ENCODE results near the gene EEF1AKMT2.
"Not testable (repeated sequence)": the region's sequence is repeated elsewhere in the genome, so short reads cannot be mapped to it uniquely, and the experiment has no call there.

EEF1AKMT2 gene

GRCh38 chr10:124754227-124754626, 37.5 kb downstream of the EEF1AKMT2 start:
- no peak for DNase-seq

- no peak for DNase-seq
Observed at GRCh38 chr10:124748953-124749645, 42.6 kb downstream of the EEF1AKMT2 start.

GRCh38 chr10:124748166-124748565, 43.5 kb downstream of the EEF1AKMT2 start:
- DNase-seq = no peak

GRCh38 chr10:124747745-124748144, 43.9 kb downstream of the EEF1AKMT2 start:
- no peak for DNase-seq

GRCh38 chr10:124746992-124747391, 44.7 kb downstream of the EEF1AKMT2 start:
- DNase-seq = no peak

DNA sequence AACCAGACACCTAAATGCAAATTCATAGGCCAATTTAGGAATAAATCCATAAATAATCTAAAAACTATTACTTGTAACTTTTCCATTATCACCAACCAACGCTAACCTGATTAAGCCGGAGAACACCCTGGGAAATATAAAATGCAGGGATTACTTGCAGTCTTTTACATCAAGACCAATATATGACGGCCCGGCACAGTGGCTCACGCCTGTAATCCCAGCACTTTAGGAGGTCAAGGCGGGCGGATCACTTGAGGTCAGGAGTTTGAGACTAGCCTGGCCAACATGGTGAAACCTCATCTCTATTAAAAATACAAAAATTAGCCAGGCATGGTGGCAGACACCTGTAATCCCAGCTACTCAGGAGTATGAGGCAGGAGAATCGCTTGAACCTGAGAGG, 45.2 kb downstream of the EEF1AKMT2 start:
- DNase-seq = not testable (repeated sequence)

DNA sequence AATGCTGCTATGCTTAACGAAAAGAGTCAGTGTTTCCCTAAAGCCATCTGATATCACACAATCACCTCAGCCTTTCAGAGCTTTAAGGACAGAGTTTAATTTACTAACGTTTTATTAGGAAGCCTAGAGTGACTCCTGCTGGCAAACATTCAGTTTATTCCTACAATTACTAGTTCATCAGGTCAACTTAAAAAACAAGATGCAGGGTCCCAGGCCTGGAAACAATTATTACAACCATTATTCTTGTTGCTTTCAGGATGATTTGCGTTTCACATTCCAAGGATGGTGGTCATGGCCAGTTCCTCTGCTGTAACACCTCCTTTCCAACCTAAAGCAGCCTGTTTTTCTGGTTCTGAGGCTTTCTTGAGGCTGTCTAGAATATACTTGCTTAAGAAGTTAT, 46.0 kb downstream of the EEF1AKMT2 start:
- DNase-seq = no peak

GRCh38 chr10:124745252-124745651, 46.4 kb downstream of the EEF1AKMT2 start:
- DNase-seq = no peak

GRCh38 chr10:124744102-124745050, 47.3 kb downstream of the EEF1AKMT2 start, which contains the start of gene FAM53B:
TSS of gene FAM53B (minus strand) at chr10:124744378. CDS start at chr10:124706713, 37,665 bp downstream.
- DNase-seq = peak; percentile 53

DNA sequence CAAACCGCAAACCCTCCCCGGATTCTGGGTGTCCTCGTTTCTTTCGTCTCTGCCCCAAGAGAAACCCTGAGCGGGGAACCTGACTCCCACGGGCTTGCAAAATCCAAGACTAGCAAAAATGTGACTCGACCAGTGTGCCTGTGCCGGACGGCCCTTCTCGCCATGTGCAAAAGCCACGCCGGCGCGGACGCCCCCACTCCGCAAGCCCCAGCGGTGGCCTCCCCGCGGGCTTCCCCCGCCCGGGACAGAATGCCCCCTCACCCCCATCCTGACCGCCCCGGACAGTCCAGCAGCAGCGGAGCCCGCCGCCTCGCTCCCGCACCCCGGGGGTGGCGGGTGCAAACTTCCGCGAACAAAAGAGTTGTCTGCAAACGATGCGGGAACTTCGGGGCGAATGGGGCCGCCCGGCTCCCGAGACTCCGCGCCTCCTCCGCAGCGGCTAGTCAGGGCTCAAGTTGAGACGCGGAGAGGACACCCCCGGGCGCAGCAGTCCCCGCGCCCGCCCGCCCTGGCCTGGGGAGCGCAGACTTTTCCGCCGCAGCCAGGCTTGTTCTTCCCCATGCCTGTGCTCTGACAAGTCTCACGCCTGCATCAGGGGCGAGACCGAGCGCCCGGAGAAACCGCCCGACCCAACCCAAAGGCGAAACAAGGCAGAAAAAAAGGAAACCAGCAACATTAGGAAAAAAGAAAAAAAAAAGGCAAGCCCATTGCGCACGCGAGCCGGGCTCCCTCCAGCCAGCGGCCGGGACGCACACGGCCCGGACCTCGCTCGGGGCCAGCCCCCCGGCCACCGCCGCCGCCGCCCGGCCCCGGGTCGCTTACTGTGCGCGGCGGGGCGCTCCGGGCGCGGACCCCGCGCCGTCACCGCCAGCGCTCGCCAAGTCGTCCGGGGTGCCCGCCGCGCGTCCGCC, 48.2 kb downstream of the EEF1AKMT2 start:
- DNase-seq = no peak

DNA sequence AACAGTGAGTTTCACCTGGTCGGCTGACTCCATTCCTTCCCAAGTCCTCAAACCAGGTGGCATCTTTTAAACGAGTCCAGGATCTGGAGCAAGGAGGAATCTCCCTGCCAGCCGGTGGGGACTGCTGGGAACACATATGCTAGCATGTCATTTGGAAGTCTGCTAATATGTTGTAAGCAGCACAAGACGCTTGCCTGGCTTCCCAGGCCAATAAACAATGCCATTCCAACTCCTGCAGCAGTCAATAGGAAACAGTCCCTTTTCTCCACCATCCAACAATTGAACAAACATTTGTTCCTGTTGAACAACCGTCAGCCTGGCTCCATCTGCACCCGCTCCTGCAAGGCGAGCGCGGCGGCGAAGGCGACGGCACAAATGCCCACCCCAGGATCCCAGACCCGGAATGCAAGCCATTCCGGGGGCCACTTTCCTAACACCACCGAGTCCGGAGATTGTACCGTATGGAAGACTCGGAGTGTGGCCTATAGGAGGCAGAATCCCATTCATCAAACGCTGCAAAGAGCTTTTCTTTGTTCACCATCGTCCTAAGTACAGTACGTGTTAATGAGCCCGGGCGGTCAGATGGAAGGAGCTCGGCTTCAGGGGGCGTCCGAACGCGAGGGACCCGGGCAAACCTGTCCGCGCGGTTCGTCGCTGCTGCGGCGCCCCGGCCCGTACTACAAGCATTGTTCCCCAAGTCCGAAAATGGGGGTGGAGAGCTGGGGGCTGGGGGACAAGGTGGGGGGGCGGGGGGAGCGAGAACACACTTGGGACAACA, 49.1 kb downstream of the EEF1AKMT2 start:
- DNase-seq = no peak

GRCh38 chr10:124741922-124742412, 49.7 kb downstream of the EEF1AKMT2 start:
- no peak for DNase-seq

GRCh38 chr10:124741281-124741921, 50.3 kb downstream of the EEF1AKMT2 start:
- DNase-seq = peak; percentile 29

GRCh38 chr10:124740369-124741280, 51.1 kb downstream of the EEF1AKMT2 start:
- DNase-seq = no peak

GRCh38 chr10:124739986-124740368, 51.7 kb downstream of the EEF1AKMT2 start:
- DNase-seq = no peak

GRCh38 chr10:124739119-124739921, 52.4 kb downstream of the EEF1AKMT2 start:
- no peak for DNase-seq

DNA sequence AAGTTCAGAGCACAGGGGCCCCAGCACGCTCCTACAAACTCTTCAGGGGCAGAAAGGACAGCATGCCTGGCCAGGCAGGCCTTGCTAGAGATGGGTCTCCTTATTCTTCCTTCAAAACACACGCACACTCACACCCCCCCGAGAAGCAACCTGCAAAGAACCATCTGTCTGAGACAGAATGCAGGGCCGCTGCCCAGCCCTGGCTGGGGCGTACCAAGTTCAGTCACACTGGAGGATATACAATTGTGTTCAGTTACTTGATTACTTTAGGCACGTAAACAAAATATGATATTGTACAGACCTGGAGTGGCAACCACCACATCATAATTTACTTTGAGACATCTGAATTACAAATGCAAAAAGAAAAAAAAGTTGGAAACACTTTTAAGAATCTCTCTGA, 53.2 kb downstream of the EEF1AKMT2 start:
- no peak for DNase-seq

- DNase-seq = no peak
Observed at GRCh38 chr10:124737708-124738107, 54.0 kb downstream of the EEF1AKMT2 start.

DNA sequence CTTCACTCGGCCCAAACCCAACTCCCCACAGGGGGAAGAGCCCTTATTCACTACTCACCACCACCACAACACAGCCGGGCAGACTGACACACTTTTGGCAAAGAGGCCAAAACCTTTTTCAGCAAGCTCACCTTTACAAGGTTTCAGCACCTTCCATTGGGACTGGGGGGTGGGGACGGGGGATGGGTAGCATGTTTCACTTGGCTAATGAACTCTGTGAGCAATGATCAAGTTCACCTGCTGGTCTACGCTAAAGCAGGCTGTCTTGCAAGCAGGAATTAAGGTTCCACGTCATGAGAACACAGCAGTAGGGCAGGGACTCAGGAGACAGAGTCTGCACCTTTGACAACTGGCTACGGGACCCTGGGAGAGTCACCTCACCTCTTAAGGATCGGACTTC, 54.5 kb downstream of the EEF1AKMT2 start:
- DNase-seq = no peak
